ENCODE data around the gene CMTM8. TPM values are rescaled to one million over a fixed set of nuclear protein-coding genes. Genes with fewer than 3 reads are reported as not detected.

Gene CMTM8
- total RNA-seq, 1 experiment from 2014 or later = not detected

Other genes starting within 250 kb of the CMTM8 start
- 7.4 and 9.2 TPM in 2 replicates for gene GPD1L, start 132.1 kb upstream of the CMTM8 start, total RNA-seq (2014; rRNA removed; shearing (Covaris generic))
- 3.3 and 7.0 TPM in 2 replicates for gene CMTM7, start 153.2 kb downstream of the CMTM8 start, total RNA-seq (2014; rRNA removed; shearing (Covaris generic))

Measured in SJSA1 (cell line).